Measurements from ENCODE around the gene TSPAN4.

The TSPAN4 gene

DNA sequence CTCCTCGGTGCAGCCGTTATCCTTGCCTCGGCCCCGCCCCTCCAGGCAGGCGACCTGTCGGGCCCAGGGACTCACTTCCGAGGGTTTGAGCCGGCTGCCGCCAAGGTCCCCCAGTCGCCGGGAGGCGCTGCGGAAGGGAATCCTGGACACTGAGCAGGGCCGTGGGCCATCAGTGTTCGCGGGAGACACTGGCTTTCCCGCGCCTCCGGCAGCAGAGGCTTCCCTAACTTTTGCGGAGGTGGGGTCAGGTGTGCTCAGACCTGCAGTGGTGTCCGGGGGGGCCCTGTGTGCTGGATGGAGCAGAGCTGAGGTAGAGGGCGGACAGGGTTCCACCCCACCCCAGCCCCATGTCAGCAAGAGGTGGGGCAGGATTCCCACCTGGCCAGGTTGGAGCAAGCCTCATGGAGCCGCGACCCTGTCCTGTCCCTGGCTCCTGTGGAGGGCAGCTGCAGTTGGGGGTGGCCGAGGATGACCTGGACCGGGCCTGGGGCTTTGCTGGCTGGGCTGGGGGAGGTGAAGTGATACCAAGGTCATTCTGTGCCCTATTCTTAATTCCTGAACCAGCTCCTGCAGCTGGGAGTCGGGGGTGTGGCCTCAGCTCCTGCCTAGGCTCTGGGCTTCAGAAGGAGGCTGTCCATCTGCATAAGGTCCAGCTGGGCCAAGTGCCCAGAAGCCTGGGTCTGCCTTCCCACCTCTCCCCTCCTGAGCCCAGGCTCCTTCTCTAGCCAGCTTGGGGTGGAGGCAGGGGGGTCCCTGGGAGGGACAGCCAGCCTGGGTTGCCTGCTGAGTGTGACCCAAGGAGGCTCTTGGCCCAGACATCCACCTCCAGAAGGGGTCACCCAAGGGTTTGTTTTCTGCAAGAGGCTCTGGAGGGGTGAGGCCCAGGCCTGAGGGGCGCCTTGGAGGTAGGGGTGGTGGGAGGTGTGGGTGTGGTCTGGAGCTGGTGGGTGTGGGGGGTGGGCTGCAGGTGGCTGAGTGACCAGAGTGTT, 8.4 kb downstream of the TSPAN4 start:
- peak; percentile 73 for DNase-seq (ENCODE audit: insufficient read length, low spot score)
- FAIRE-seq: no peak
- TF ChIP-seq POLR2A (IDR thresholded peaks at IDR 0.05; ENCODE audit: low read depth, low read length): no peak

DNA sequence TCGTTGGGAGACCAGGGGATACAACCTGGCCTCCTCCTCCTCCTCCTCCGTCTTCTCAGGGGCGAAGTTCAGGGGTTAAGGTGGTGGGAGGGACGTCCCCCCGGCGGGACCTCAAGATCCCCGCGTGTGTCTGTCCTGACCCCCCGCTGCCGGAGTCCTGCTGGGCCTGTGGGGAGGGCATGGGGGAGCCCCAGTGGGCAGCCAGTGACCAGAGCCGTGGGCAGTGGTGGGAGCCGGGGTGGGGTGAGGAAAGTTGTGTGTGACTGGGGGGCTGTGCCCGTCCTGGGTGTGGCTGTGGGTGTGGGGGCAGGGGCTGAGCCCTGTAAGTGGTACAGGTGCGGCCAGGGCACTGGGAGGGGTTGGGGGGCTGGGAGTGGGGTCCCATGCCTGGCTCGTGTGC, 10.1 kb downstream of the TSPAN4 start:
- FAIRE-seq (no peak), DNase-seq (ENCODE audit: insufficient read length, low spot score) (no peak)
- no peak for TF ChIP-seq POLR2A (IDR thresholded peaks at IDR 0.05; ENCODE audit: low read depth, low read length)

DNA sequence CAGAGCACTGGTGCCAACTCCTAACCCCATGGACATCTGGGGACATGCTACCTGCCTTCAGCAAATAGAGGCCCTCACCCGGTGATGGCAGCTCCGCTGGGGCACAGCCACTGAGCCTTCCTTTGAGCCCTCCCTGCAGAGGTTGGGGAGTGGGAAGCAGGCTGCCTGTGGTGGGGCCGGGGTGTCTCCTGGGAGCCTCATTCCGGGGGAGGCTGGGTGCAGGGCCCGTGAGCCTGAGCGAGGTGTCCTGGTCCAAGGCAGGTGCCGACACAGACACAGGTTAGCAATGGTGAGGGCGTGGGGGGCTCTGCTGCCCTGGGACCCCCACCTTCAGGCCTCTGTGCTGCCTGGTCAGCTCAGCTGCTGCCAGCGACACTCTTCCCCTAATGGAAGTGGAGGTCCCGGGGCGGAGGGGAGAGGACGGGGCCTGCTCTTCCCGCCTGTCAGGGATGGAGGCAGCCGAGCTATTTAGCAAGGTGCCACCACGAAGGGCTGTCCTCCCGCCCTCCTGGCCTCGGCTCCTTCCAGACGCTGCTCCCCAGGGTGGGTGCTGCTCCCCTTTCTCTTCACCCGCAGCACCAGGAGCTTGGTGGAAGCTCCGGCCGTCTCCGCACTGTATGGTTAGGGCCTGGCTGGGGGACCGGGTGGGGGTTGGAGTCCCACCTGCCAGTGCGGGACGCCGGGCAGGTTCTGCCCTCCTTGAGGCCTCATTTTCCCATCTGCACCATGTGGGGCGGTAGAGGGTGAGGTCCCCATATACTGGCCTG, 11.2 kb downstream of the TSPAN4 start:
- no peak for DNase-seq (ENCODE audit: insufficient read length, low spot score)
- no peak for TF ChIP-seq POLR2A (IDR thresholded peaks at IDR 0.05; ENCODE audit: low read depth, low read length)
- no peak for FAIRE-seq

DNA sequence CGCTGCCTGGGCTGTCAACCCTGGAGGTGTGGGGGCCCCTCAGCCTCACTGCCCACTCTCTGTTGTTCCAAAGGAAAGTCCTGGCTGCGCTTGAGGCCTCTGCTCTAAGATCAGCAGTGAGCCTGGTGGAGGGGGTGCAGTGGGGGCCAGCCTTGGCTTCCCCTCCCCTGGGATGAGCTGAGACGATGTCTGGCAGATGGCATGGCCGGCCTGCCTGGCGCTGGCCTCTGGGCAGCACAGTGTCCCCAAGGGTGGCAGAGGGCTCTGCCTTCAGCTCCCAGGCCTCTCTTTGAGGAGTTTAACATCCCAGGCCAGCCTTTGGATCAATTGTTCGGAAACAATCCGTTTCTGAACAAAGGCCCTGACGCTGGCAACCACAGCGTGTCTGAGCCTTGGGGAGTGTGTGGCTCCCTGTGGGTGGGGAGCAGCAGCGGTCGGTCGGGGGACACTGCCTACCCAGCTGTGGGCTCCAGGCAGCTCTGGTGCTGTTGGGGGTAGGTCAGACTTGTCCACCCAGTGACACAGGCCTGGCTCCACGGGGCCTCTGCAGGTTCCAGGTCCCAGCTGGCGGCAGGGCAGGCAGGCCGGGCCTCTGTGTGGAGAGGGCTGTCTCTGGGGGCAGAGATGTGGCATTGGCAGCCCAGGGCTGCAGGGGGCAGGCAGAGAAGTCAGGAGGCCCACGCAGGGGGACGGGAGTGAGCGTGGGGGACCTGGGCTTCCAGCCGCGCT, 12.1 kb downstream of the TSPAN4 start:
- DNase-seq (ENCODE audit: insufficient read length, low spot score): no peak
- no peak for FAIRE-seq
- TF ChIP-seq POLR2A (IDR thresholded peaks at IDR 0.05; ENCODE audit: low read depth, low read length): no peak

DNA sequence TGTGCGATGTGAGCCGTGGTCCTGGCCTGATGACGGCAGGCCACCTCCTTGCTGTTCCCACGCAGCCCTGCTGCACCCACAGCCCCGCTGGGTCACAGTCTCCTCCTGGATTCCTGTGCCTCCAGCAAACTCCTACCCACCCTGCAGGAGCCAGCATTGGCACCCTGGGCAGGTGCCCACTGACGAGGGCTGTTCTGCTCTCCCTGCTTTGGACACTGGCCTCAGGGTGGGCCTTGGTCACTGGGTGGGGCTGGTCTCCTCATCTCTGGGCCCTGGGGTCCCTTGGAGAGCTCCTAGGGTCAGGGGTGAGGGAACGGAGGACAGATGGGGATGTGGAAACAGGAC, 12.7 kb downstream of the TSPAN4 start:
- no peak for DNase-seq (ENCODE audit: insufficient read length, low spot score)
- no peak for TF ChIP-seq POLR2A (IDR thresholded peaks at IDR 0.05; ENCODE audit: low read depth, low read length)
- no peak for FAIRE-seq

DNA sequence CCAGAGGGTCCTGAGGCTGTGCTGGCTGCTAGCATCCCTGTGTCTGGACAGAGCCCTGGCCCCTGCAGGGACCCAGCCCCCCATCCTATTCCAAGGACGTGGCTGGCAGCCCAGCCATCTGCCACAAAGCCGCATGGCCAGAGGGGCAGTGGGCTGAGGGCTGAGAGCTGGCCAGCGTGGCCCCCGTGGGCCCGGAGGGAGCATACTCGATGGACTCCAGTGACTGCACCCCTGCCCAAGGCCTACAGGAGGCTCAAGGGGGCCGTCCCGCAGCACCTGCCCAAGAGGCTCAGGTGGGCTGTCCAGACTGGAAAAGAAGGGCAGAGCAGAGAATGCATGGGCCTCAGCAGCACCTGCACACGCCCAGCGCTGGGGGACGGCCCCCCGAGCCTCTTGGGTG, 13.1 kb downstream of the TSPAN4 start:
- no peak for TF ChIP-seq POLR2A (IDR thresholded peaks at IDR 0.05; ENCODE audit: low read depth, low read length)
- DNase-seq (ENCODE audit: insufficient read length, low spot score) (no peak), FAIRE-seq (no peak)

DNA sequence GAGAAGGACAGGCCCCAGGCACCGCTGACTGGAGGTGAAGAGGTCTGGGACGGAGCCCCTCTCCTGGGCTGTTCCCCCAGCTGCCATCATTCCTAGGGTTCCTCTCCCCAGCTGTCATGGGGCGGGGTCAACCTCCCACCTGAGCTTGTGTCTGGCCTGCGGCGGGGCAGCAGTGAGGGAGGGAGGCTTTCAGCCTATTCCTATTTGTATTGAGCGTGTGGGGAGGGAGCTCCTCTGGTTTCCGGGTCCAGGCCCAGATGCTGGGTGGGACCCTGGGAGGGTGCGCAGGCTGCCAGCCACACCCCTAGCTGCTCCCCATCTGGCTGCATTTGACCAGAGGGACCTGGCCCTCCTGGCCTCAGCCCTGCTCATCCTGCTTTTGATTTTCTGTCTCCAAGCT, 13.7 kb downstream of the TSPAN4 start:
- no peak for TF ChIP-seq POLR2A (IDR thresholded peaks at IDR 0.05; ENCODE audit: low read depth, low read length)
- no peak for DNase-seq (ENCODE audit: insufficient read length, low spot score)
- FAIRE-seq: no peak

DNA sequence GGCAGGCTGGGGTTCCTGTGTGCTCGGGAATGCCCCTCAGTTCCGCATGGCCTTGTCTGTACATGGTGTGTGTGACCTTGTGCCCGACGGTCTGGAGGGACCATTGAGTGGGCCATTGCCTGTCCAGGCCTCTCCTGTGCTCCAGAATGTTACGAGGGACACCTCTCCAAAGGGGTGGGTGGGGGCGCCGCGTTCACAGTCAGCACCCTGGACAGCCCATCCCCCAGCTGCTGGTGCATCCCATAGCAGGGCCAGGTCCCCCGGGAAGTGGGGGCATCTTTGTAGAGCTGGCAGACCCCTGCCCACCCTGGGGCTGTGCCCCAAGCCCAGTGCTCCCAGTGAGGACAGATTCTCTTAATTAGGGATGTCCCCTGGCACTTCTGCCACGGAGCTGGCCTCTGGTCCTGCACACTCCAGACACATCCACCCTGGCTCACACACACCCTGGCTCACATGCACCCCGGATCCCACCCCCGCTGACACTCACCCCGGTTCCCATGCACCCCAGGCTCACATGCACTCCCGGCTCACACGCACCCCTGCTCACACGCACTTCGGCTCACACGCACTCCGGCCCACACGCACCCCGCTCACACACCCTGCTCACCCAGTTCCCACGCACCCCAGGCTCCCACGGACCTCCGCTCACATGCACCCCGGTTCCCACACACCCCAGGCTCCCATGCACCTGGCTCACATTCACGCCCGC, 15.6 kb downstream of the TSPAN4 start:
- DNase-seq (ENCODE audit: insufficient read length, low spot score) (no peak), FAIRE-seq (no peak)
- no peak for TF ChIP-seq POLR2A (IDR thresholded peaks at IDR 0.05; ENCODE audit: low read depth, low read length)

DNA sequence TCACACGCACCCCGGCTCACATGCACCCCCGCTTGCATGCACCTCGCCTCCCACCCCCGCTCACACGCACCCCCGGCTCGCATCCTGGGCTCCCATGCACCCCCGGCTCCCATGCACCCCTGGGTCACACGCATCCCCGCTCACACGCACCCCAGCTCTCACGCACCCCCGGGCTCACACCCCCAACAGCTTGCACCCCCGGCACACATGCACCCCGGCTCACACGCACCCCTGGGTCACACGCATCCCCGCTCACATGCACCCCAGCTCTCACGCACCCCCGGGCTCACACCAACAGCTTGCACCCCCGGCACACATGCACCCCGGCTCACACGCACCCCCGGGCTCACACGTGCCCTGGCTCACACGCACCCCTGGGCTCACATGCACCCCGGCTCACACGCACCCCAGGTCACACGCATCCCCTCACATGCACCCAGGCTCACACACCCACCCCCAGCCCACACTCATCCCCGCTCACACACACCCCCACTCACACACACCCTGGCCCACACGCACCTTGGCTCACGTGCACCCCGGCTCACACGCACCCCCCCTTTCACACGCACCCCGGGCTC, 16.2 kb downstream of the TSPAN4 start:
- no peak for TF ChIP-seq POLR2A (IDR thresholded peaks at IDR 0.05; ENCODE audit: low read depth, low read length)
- FAIRE-seq: no peak
- DNase-seq (ENCODE audit: insufficient read length, low spot score): no peak

DNA sequence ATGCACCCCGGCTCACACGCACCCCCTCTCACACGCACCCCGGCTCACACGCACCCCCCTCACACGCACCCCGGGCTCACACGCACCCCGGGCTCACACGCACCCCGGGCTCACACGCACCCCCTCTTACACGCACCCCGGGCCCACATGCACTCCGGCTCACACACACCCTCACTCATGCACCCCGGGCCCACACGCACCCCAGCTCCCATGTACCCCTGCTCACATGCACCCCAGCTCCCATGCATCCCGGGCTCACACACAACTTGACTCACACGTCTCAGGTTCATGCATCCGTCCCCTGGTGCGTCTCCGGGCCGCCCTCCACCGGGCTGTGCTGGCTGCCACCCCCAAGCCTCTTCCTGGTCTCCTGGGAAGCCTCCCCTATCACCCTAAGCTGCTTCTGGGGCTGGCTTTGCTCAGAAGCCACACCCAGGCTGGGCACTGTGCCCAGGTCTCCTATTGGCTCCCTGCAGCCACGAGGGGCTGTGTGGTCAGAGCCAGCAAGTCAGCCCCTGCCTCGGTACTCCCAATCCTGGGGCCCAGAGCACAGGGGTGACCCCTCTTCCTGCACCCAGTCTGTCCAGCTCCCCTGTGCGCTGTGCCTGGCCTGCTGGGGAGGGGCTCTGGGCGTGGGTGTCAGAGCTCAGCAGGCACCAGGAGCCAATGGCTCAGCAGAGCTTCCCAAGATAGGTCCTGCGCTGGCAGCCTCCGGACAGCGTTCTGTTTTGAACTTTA, 16.9 kb downstream of the TSPAN4 start:
- peak; percentile 71 for DNase-seq (ENCODE audit: insufficient read length, low spot score)
- no peak for TF ChIP-seq POLR2A (IDR thresholded peaks at IDR 0.05; ENCODE audit: low read depth, low read length)
- no peak for FAIRE-seq

DNA sequence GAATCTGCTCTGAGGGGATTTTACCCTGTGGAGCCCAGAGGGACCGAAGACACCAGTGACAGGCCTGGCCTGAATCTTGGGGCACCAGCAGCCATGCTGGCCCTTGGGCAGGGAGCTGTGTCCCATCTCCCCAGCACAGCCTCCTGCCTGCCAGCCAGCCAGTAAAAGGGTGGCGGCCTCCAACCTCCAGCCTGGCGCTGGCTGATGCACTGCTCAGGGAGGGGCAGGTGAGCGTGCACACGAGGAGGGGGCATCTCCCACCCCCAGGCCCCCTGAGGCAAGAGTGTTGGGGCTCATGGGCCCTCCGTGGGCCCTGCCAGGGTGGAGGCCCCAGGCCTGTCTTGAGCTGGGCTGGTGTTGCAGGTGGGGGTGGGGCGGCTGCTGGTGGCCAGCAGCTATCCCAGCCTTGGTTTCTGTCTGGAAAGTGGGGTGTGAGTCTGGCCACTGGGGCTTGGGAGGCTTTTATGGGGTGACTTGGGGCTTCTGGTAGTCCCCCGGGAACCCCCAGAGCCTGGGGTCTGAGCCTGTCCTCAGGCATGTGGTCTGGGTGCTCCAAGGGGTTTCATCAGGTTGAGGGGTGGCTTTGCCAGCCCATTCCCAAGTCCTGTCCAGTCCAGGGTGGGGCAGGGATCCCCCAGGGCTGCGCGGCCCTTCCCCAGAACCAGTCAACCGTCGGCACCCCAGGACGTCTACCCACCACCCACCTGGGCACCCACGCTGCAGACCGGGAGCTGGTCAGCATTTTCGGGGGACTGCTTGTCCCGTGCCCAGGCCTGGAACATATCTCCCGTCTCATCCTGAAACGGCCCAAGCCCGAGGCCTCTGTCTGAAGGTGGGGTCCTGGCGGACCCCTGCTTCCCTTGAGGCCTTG, 17.8 kb downstream of the TSPAN4 start:
- FAIRE-seq: no peak
- DNase-seq (ENCODE audit: insufficient read length, low spot score): no peak
- no peak for TF ChIP-seq POLR2A (IDR thresholded peaks at IDR 0.05; ENCODE audit: low read depth, low read length)

DNA sequence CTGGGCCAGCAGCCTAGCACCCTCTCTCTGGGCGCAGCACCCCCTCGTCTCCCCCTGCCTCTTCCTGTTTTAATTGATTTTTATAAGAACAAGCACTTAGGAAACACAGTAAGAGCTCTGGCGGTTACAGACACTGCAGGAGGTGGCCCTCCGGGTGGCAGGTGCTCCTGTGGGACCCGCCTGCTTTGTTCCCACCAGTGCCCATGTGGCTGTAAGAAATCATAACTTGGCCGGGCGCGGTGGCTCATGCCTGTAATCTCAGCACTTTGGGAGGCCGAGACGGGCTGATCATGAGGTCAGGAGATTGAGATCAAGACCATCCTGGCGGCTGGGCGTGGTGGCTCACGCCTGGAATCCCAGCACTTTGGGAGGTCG, 18.4 kb downstream of the TSPAN4 start:
- DNase-seq (ENCODE audit: insufficient read length, low spot score) (no peak), FAIRE-seq (no peak)
- no peak for TF ChIP-seq POLR2A (IDR thresholded peaks at IDR 0.05; ENCODE audit: low read depth, low read length)

Data from H54 (cell line).